OCI-LY7 (cell line): Measurements from ENCODE around the gene GNE.

Experiments used
- EZH2phosphoT487 ChIP-seq: fragments of 200-600 bp; sonication (generic); IDR thresholded peaks from 2 replicates; pipeline ENCODE4 v1.6.1; 2018; ENCODE audit warnings: low read depth, borderline replicate concordance, mild to moderate bottlenecking, mixed run types, antibody characterized with exemption, low read length, moderate library complexity, mixed read lengths
- TF ChIP-seq, protein P1 (sequence below): fragments of 200-600 bp; sonication (generic); conservative IDR thresholded peaks from 2 replicates; pipeline ENCODE4 v1.5.1; 2014; ENCODE audit warnings: mild to moderate bottlenecking, antibody characterized with exemption, low read length, moderate library complexity, mixed read lengths

DNA sequence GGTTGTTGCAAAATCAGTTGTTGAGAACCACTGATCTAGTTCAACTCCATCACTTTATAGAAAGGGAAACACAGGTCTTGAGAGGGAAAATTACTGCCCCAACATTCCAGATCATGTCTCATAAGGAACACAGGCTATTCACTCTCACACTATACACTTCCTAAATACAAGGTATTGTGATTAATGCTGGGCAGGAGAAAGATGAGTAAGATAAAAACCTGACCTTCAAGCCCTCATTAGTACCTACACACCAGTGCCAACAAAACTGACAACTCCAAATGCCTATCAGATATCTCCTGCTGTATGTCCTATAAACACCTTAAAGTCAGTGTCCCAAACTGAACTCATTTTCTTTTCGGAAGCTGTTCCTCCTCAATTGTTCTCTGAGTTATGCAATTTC is 8.2 kb downstream of the GNE start:
- TF ChIP-seq, protein P1, sequence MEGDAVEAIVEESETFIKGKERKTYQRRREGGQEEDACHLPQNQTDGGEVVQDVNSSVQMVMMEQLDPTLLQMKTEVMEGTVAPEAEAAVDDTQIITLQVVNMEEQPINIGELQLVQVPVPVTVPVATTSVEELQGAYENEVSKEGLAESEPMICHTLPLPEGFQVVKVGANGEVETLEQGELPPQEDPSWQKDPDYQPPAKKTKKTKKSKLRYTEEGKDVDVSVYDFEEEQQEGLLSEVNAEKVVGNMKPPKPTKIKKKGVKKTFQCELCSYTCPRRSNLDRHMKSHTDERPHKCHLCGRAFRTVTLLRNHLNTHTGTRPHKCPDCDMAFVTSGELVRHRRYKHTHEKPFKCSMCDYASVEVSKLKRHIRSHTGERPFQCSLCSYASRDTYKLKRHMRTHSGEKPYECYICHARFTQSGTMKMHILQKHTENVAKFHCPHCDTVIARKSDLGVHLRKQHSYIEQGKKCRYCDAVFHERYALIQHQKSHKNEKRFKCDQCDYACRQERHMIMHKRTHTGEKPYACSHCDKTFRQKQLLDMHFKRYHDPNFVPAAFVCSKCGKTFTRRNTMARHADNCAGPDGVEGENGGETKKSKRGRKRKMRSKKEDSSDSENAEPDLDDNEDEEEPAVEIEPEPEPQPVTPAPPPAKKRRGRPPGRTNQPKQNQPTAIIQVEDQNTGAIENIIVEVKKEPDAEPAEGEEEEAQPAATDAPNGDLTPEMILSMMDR, result no peak
- no peak for TF ChIP-seq EZH2phosphoT487
